ENCODE data around the gene UBAC2.

Gene UBAC2

DNA sequence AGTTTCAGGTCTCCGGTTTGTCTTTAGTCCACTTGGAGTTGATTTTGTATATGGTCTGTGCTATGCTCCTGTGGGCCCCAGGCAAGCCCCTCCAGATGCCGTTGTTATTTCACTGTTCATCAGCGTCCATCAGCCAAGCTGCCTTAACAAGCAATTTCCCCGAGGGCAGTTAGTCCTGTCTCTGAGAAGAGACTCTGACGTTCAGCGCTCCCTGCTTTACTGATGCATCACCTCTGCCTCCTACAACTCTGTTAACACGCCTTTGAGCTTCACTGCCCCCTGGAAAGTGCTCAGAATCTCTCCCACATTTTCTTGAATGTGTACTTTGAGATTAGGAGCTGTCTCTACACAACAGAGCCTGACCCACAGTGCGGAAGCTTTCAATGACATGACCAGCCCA is 41.8 kb upstream of the UBAC2 start:
- DNase-seq (ENCODE audit: low read depth) = no peak
- TF ChIP-seq, protein P1, sequence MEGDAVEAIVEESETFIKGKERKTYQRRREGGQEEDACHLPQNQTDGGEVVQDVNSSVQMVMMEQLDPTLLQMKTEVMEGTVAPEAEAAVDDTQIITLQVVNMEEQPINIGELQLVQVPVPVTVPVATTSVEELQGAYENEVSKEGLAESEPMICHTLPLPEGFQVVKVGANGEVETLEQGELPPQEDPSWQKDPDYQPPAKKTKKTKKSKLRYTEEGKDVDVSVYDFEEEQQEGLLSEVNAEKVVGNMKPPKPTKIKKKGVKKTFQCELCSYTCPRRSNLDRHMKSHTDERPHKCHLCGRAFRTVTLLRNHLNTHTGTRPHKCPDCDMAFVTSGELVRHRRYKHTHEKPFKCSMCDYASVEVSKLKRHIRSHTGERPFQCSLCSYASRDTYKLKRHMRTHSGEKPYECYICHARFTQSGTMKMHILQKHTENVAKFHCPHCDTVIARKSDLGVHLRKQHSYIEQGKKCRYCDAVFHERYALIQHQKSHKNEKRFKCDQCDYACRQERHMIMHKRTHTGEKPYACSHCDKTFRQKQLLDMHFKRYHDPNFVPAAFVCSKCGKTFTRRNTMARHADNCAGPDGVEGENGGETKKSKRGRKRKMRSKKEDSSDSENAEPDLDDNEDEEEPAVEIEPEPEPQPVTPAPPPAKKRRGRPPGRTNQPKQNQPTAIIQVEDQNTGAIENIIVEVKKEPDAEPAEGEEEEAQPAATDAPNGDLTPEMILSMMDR (conservative IDR thresholded peaks at IDR 0.05; ENCODE audit: low read depth, low read length) = no peak
- H3K4me3 ChIP-seq (ENCODE audit: low read depth, low read length) = no peak overlapping the region

DNA sequence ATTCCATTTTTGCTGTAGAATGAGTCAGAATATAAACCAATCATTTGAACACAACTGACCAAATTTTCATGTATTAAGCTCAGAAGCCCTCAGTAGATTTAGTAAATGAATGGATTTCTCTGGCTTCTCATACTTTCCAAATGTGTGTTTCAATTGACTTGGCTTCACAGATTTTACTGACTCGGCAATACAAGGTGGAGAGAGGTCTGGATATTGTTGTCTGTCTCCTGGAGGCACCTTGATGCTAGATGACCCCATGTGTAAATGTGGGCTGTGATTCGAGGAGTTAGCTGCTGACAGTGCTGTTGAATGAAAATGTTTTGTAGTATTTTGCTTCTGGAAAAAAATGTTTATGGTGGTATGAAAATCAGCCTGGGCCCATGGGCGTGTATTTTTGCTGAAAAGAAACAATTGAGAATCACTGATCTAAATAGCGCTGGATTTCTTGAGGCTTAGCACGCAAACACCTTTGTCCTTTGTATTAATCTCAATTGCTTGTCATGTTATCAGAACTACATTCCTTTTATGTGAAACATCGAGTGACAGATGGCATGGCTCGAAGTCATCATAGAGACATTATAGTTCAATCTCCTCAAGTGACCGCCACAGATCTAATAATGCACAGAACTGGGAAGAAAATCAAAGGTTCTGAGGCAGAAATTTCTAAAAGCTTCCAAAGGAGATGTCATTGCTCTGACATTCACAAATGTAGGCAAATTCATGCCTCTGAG is 41.2 kb upstream of the UBAC2 start:
- no peak for DNase-seq (ENCODE audit: low read depth)
- no peak overlapping the region for H3K4me3 ChIP-seq (ENCODE audit: low read depth, low read length)
- TF ChIP-seq, protein P1 (conservative IDR thresholded peaks at IDR 0.05; ENCODE audit: low read depth, low read length) = no peak

DNA sequence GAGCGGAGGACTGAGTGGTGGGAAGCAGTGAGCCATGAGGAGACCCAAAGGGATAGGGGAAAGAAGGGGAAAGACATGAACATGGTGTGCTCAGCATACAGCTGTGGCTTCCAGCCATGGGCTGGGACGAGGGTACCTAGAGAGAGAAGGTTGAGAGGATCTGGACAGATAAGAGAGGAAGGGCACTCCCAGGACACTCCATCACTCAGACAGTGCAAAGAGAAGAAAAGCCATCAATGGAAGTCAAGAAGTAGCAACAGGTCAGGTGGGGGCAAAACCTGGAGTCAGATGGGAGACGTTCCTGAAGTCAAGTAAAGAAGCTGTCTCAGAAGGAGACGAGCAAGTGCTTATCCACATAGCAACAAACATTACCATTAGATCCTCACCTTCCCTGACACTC is 40.2 kb upstream of the UBAC2 start:
- TF ChIP-seq, protein P1 (conservative IDR thresholded peaks at IDR 0.05; ENCODE audit: low read depth, low read length) = no peak
- H3K4me3 ChIP-seq (ENCODE audit: low read depth, low read length) = no peak overlapping the region

DNA sequence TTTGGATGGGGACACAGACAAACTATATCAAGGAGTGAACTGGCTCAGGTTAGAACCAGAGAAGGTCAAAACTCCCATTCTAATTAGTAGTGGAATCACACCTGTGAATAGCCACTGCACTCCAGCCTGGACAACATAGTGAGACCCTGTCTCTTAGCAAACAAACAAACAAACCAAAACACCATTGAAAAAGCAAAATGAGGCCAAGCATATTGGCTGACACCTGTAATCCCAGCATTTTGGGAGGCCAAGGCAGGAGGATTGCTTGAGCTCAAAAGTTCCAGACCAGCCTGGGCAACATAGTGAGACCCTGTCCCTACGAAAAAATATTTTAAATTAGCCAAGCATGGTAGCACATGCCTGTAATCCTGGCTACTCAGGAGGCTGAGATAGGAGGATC is 39.1 kb upstream of the UBAC2 start:
- H3K4me3 ChIP-seq (ENCODE audit: low read depth, low read length) = no peak overlapping the region
- TF ChIP-seq, protein P1 (conservative IDR thresholded peaks at IDR 0.05; ENCODE audit: low read depth, low read length) = no peak
- no peak for DNase-seq (ENCODE audit: low read depth)

More for the DNA sequence above, 40.2 kb upstream of the UBAC2 start:
- no peak for DNase-seq (ENCODE audit: low read depth)

DNA sequence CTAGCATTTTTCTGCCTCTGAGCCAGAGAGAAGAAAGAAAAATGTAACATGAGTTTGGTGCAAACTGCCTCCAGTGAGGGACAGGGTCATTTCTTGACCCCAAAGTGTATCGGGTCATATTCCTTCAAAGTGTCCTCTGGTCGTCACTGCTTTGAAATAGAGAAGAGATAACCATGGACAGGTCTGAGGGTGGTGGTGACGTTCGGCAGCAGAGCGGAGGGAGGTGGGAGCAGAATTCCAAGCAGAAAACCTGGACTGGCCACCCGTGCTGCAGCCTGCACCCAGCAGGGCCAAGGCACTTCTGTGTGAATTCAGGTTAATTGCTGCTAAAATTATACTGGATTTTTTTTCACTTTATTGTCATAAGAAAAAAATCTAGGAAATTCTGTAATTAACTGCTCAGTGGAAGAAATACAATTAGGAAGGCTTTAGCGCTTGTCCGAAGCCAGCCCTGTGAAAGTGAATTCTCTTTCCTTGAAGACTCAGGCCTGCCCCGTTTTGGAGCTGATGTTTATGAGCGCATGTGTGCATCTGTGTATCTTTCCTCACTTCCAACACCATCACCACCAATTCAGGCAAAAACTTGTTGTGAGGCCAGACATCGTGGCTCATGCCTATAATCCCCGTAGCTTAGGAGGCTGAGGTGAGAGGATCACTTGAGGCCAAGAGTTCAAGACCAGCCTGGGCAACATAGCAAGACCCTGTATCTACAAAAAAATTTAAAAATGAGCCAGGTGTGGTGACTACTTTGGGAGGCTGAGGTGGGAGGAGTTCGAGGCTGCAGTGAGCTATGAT is 37.9 kb upstream of the UBAC2 start:
- TF ChIP-seq, protein P1 (conservative IDR thresholded peaks at IDR 0.05; ENCODE audit: low read depth, low read length) = no peak
- DNase-seq (ENCODE audit: low read depth) = no peak
- no peak overlapping the region for H3K4me3 ChIP-seq (ENCODE audit: low read depth, low read length)

DNA sequence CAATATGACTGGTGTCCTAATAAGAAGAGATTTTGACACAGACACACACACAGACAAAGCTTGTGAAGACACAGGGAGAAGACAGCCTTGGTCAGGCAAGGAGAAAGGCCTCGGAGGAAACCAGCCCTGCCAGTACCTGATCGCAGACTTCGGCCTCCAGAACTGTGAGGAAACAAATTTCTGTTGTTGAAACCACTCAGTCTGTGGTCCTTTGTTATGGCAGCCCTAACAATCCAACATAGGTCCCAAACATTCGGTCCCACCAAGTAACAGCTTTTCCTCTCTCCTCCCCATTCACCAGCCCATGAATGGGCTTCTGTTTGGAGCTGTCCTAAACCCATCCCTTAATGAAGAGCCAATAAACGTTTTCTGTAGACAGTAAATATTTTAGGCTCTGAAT is 36.4 kb upstream of the UBAC2 start:
- no peak for DNase-seq (ENCODE audit: low read depth)
- no peak overlapping the region for H3K4me3 ChIP-seq (ENCODE audit: low read depth, low read length)
- TF ChIP-seq, protein P1 (conservative IDR thresholded peaks at IDR 0.05; ENCODE audit: low read depth, low read length) = no peak
